Activated CD8-positive, alpha-beta T cell treated with anti-CD3 and anti-CD28 coated beads for 36 hours (primary cell): ENCODE results near the gene SIK2. TPM values are rescaled to one million over a fixed set of nuclear protein-coding genes. Genes with fewer than 3 reads are reported as not detected.
"Not testable (repeated sequence)": the region's sequence is repeated elsewhere in the genome, so short reads cannot be mapped to it uniquely, and the experiment has no call there.

Experiments
- ATAC-seq: fragments of 200-7000 bp; cut with Tn5 transposase; one replicate; pipeline ENCODE4 v1.10.0; 2021; ENCODE audit warnings: mild to moderate bottlenecking, moderate library complexity
- CTCF ChIA-PET: fragments of 350-600 bp; sonication (Branson Sonifier 250); formaldehyde crosslinking; loops from one replicate; lab custom pipeline; 2021; ENCODE audit warnings: antibody characterized with exemption; lab: Charles Lee
- POLR2A ChIA-PET: fragments of 350-600 bp; sonication (Branson Sonifier 250); formaldehyde crosslinking; loops from one replicate; lab custom pipeline; 2021; ENCODE audit warnings: antibody characterized with exemption; lab: Charles Lee
- DNase-seq: peaks from one replicate; pipeline ENCODE4 v3.0.0-alpha.2; 2020
- H3K27ac Mint-ChIP-seq: one replicate; pipeline ENCODE4 v1.8.0; 2021; ENCODE audit warnings: mild to moderate bottlenecking, mixed read lengths
- H3K27me3 Mint-ChIP-seq: one replicate; pipeline ENCODE4 v1.8.0; 2021; ENCODE audit warnings: mixed read lengths
- H3K36me3 Mint-ChIP-seq: one replicate; pipeline ENCODE4 v1.8.0; 2021; ENCODE audit warnings: low read depth, mixed read lengths
- H3K4me1 Mint-ChIP-seq: one replicate; pipeline ENCODE4 v1.8.0; 2021; ENCODE audit warnings: low read depth, mixed read lengths
- H3K4me3 Mint-ChIP-seq: one replicate; pipeline ENCODE4 v1.8.0; 2021; ENCODE audit warnings: mild to moderate bottlenecking, moderate library complexity, mixed read lengths
- H3K9me3 Mint-ChIP-seq: one replicate; pipeline ENCODE4 v1.8.0; 2021; ENCODE audit warnings: mixed read lengths
- CTCF ChIP-seq: fragments of 200-600 bp; IDR thresholded peaks from one replicate; pipeline ENCODE4 v1.8.0; 2022; ENCODE audit warnings: antibody characterized with exemption, mild to moderate bottlenecking
- intact Hi-C: fragments of 100-400 bp; cut with micrococcal nuclease; formaldehyde crosslinking; loops from one replicate; pipeline ENCODE4 v1.10.0; 2022
- total RNA-seq, 2 experiments: library from RNA; stranded (reverse); gene quantifications; one replicate each; pipeline ENCODE4 v1.2.3, GENCODE V29; 2021

Gene SIK2
- total RNA-seq, 2 experiments from 2014 or later: 7.4 to 8.0 TPM

- no peaks in the 10 kb centered on the region for H3K27me3 Mint-ChIP-seq
- ATAC-seq (no peak), DNase-seq (no peak)
- no peak for TF ChIP-seq CTCF
- POLR2A ChIA-PET: no interaction called here
- H3K9me3 Mint-ChIP-seq: no peaks in the 10 kb centered on the region
- no peak overlapping the region for H3K4me3 Mint-ChIP-seq
- CTCF ChIA-PET: no interaction called here
- intact Hi-C loops: no loop called here
- H3K27ac Mint-ChIP-seq: no peak overlapping the region
- peaks cover 13% of the 10 kb centered on the region for H3K36me3 Mint-ChIP-seq
- H3K4me1 Mint-ChIP-seq: no peaks in the 10 kb centered on the region
Measured at GRCh38 chr11:111707039-111707690, 104.9 kb downstream of the SIK2 start.

- POLR2A ChIA-PET: no interaction called here
- Mint-ChIP-seq H3K4me3 (no peak overlapping the region), H3K36me3 (peaks cover 13% of the 10 kb centered on the region), H3K27me3 (no peaks in the 10 kb centered on the region), H3K27ac (no peak overlapping the region), H3K9me3 (no peaks in the 10 kb centered on the region), H3K4me1 (no peaks in the 10 kb centered on the region)
- CTCF ChIA-PET: interaction anchor here (0.6 kb wide), 1 partner anchor 10 kb away, joined by 3 read pairs; no protein-coding TSS in a partner anchor
- DNase-seq: no peak
- ATAC-seq: no peak
- TF ChIP-seq CTCF: no peak
- intact Hi-C loops: no loop called here
Measured at GRCh38 chr11:111707691-111708067, 105.4 kb downstream of the SIK2 start.

GRCh38 chr11:111714522-111714921, 112.3 kb downstream of the SIK2 start:
- no peaks in the 10 kb centered on the region for H3K27me3 Mint-ChIP-seq
- ATAC-seq (no peak), DNase-seq (no peak)
- H3K9me3 Mint-ChIP-seq: no peaks in the 10 kb centered on the region
- ChIA-PET CTCF (interaction anchor here (1.0 to 1.4 kb wide), 5 partner anchors 12 to 110 kb away, joined by 3 read pairs; no protein-coding TSS in a partner anchor), POLR2A (interaction anchor here (1.1 kb wide), 1 partner anchor 16 kb away, joined by 3 read pairs; no protein-coding TSS in a partner anchor)
- H3K4me3 Mint-ChIP-seq: no peak overlapping the region
- H3K4me1 Mint-ChIP-seq: no peaks in the 10 kb centered on the region
- H3K36me3 Mint-ChIP-seq: peaks cover 10% of the 10 kb centered on the region
- TF ChIP-seq CTCF: no peak
- H3K27ac Mint-ChIP-seq: no peak overlapping the region
- intact Hi-C loops: no loop called here

GRCh38 chr11:111715142-111715816, 113.0 kb downstream of the SIK2 start:
- no peaks in the 10 kb centered on the region for H3K27me3 Mint-ChIP-seq
- H3K27ac Mint-ChIP-seq: no peak overlapping the region
- intact Hi-C loops: no loop called here
- ChIA-PET POLR2A (no interaction called here), CTCF (interaction anchor here (1.0 to 1.4 kb wide), 4 partner anchors 11 to 111 kb away, joined by 3 read pairs; no protein-coding TSS in a partner anchor)
- H3K4me1 Mint-ChIP-seq: no peaks in the 10 kb centered on the region
- no peak for ATAC-seq
- no peak for TF ChIP-seq CTCF
- DNase-seq: no peak
- H3K36me3 Mint-ChIP-seq: peaks cover 10% of the 10 kb centered on the region
- no peak overlapping the region for H3K4me3 Mint-ChIP-seq
- H3K9me3 Mint-ChIP-seq: no peaks in the 10 kb centered on the region

GRCh38 chr11:111717660-111718059, 115.4 kb downstream of the SIK2 start:
- H3K4me3 Mint-ChIP-seq, H3K27me3 Mint-ChIP-seq, intact Hi-C loops, POLR2A ChIA-PET, CTCF ChIA-PET, DNase-seq, H3K9me3 Mint-ChIP-seq, ATAC-seq, H3K4me1 Mint-ChIP-seq, H3K27ac Mint-ChIP-seq: not testable (repeated sequence)
- H3K36me3 Mint-ChIP-seq: peaks cover 19% of the 10 kb centered on the region
